Smooth muscle cell (in vitro differentiated cells): ENCODE data around the gene RBM19. TPM values are rescaled to one million over a fixed set of nuclear protein-coding genes. Genes with fewer than 3 reads are reported as not detected.

ENCODE experiments used
- DNase-seq: peaks from one replicate; lab custom pipeline; 2025; ENCODE audit not compliant: unreplicated experiment; lab: John Stamatoyannopoulos, UW
- H2AFZ ChIP-seq: fragments of 200-600 bp; sonication (generic); 2 replicates; pipeline ENCODE4 v1.6.0; 2016; ENCODE audit warnings: antibody characterized with exemption, low read depth, mild to moderate bottlenecking
- H3F3A ChIP-seq: fragments of 200-600 bp; sonication (generic); 2 replicates; pipeline ENCODE4 v1.6.0; 2017; ENCODE audit warnings: antibody characterized with exemption, low read depth
- H3K27ac ChIP-seq: fragments of 200-600 bp; sonication (generic); 2 replicates; pipeline ENCODE4 v1.5.1; 2016; ENCODE audit warnings: low read depth, mild to moderate bottlenecking
- H3K27me3 ChIP-seq: fragments of 200-600 bp; sonication (generic); 2 replicates; pipeline ENCODE4 v1.6.1; 2016; ENCODE audit warnings: low read depth, mild to moderate bottlenecking
- H3K36me3 ChIP-seq: fragments of 200-600 bp; sonication (generic); 2 replicates; pipeline ENCODE4 v1.5.1; 2016; ENCODE audit warnings: low read depth
- H3K4me1 ChIP-seq: fragments of 200-600 bp; sonication (generic); 2 replicates; pipeline ENCODE4 v1.5.1; 2016; ENCODE audit warnings: low read depth
- H3K4me2 ChIP-seq: fragments of 200-600 bp; sonication (generic); 2 replicates; pipeline ENCODE4 v1.6.0; 2016; ENCODE audit warnings: mild to moderate bottlenecking
- H3K4me3 ChIP-seq: fragments of 200-600 bp; sonication (generic); 2 replicates; pipeline ENCODE4 v1.5.1; 2016; ENCODE audit warnings: mild to moderate bottlenecking
- H3K79me2 ChIP-seq: fragments of 200-600 bp; sonication (generic); 2 replicates; pipeline ENCODE4 v1.6.0; 2016; ENCODE audit warnings: low read depth, mild to moderate bottlenecking
- H3K9ac ChIP-seq: fragments of 200-600 bp; sonication (generic); 2 replicates; pipeline ENCODE4 v1.6.0; 2016; ENCODE audit warnings: low read depth
- H3K9me3 ChIP-seq: fragments of 200-600 bp; sonication (generic); replicated peaks from 2 replicates; pipeline ENCODE4 v1.5.1; 2016; ENCODE audit warnings: low read depth
- H4K20me1 ChIP-seq: fragments of 200-600 bp; sonication (generic); 2 replicates; pipeline ENCODE4 v1.6.0; 2016; ENCODE audit warnings: low read depth
- WGBS: methylation state at CpG from one replicate; pipeline ENCODE4 v1.1.7; 2016; ENCODE audit warnings: low lambda C conversion rate; 5-methylcytosine and 5-hydroxymethylcytosine counted together
- polyA plus RNA-seq: library from polyadenylated mRNA; unstranded; fragments of >200 nt; fragmentation: Nextera tagmentation; extraction: Ambion mirVana; gene quantifications from 2 replicates; pipeline ENCODE4 v1.2.1, GENCODE V29; 2016
- total RNA-seq: library from RNA; depleted of rRNA; stranded (reverse); fragments of >200 nt; gene quantifications from 2 replicates; pipeline ENCODE4 v1.2.3, GENCODE V29; 2014
- TF ChIP-seq, protein P1 (sequence below): fragments of 200-600 bp; sonication (generic); IDR thresholded peaks from 2 replicates; pipeline ENCODE4 v1.5.1; 2017; ENCODE audit warnings: borderline replicate concordance, mild to moderate bottlenecking, antibody characterized with exemption; ENCODE audit not compliant: insufficient read depth, poor library complexity, severe bottlenecking

RBM19 gene
- total and polyA plus RNA-seq, 2 experiments from 2014 or later: 12.8 to 15.9 TPM

DNA sequence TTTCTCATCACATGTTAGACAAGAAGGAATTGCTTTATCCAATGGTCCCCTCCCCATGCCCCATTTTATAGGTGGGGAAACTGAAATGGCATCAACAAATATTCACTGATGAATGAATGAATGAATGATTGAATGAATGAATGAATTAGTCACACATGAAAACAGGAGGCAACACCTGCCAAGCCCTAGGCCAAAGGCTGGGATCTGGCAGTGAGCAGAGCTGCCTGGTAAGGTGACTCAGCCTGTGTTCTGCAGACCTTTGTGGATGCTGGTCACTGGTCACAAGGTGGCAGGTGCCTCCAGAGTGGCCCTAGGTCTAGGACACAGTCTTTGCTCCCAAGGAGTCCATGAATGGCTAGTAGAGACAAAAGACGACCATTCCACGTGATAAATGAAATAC, 188.4 kb downstream of the RBM19 start:
- Histone ChIP-seq H3K9me3 (no peaks in the 10 kb centered on the region), H3K4me2 (no peak overlapping the region), H3K27me3 (peaks cover 14% of the 10 kb centered on the region), H3K27ac (no peak overlapping the region), H2AFZ (no peak overlapping the region), H3K9ac (no peak overlapping the region), H3F3A (no peaks in the 10 kb centered on the region), H3K4me3 (no peak overlapping the region), H3K79me2 (no peaks in the 10 kb centered on the region), H3K4me1 (peaks cover 4% of the 10 kb centered on the region), H4K20me1 (no peaks in the 10 kb centered on the region), H3K36me3 (no peaks in the 10 kb centered on the region)
- DNase-seq: no peak
- WGBS: 89% methylated on average over 2 of the region's 2 CpGs
- TF ChIP-seq, protein P1, sequence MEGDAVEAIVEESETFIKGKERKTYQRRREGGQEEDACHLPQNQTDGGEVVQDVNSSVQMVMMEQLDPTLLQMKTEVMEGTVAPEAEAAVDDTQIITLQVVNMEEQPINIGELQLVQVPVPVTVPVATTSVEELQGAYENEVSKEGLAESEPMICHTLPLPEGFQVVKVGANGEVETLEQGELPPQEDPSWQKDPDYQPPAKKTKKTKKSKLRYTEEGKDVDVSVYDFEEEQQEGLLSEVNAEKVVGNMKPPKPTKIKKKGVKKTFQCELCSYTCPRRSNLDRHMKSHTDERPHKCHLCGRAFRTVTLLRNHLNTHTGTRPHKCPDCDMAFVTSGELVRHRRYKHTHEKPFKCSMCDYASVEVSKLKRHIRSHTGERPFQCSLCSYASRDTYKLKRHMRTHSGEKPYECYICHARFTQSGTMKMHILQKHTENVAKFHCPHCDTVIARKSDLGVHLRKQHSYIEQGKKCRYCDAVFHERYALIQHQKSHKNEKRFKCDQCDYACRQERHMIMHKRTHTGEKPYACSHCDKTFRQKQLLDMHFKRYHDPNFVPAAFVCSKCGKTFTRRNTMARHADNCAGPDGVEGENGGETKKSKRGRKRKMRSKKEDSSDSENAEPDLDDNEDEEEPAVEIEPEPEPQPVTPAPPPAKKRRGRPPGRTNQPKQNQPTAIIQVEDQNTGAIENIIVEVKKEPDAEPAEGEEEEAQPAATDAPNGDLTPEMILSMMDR: no peak

DNA sequence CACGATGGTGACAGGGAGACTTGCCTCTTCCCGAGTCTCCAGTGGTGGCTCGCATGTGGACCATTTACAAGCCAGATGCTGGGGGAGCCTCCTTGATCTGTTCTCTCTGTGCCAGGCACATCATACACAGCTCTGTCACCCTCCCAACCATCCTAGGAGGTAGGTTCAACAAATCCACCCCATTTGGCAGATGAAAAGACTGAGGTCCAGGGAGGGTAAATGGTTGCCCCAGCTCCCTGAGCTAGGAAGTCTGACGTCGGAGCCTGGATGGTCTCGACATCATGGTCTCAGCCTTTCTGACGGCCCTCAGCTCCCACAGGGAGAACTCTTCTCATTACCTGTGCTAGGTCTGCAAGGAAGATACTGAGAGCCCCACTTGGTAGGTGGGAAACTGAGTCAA, 189.6 kb downstream of the RBM19 start:
- Histone ChIP-seq H3K79me2 (no peaks in the 10 kb centered on the region), H3K27me3 (peaks cover 14% of the 10 kb centered on the region), H3K36me3 (no peaks in the 10 kb centered on the region), H3K4me1 (peaks cover 4% of the 10 kb centered on the region), H3K27ac (no peak overlapping the region), H4K20me1 (no peaks in the 10 kb centered on the region), H3K4me2 (no peak overlapping the region), H2AFZ (no peak overlapping the region), H3F3A (no peaks in the 10 kb centered on the region), H3K9ac (no peak overlapping the region), H3K4me3 (no peak overlapping the region), H3K9me3 (no peaks in the 10 kb centered on the region)
- no peak for DNase-seq
- TF ChIP-seq, protein P1: no peak
- 86% methylated on average over 7 of the region's 7 CpGs for WGBS

DNA sequence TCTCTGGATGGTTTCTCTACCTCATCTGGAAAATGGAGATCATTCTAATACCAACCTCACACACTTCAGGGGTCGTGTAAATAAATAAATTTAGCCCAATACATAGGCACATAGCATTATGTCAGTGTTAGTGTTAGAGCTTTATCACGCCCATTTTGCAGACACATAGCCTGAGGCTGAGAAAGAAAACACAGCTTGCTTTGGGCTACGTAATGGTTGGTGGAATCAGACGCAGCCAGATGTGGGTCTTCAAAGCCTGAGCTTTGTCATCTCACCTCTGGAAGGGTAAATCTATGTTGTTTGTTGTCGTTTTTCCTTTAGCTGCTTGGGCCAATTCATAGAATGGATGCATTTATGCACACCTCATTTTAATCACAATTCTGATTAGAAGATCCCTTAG, 191.6 kb downstream of the RBM19 start:
- 87% methylated on average over 5 of the region's 5 CpGs for WGBS
- Histone ChIP-seq H3K9me3 (no peaks in the 10 kb centered on the region), H4K20me1 (no peaks in the 10 kb centered on the region), H3K4me3 (no peak overlapping the region), H3K27me3 (peaks cover 14% of the 10 kb centered on the region), H3K4me1 (peaks cover 4% of the 10 kb centered on the region), H2AFZ (no peak overlapping the region), H3K36me3 (no peaks in the 10 kb centered on the region), H3K9ac (no peak overlapping the region), H3K27ac (no peak overlapping the region), H3K4me2 (no peak overlapping the region), H3K79me2 (no peaks in the 10 kb centered on the region), H3F3A (no peaks in the 10 kb centered on the region)
- no peak for DNase-seq
- TF ChIP-seq, protein P1: no peak

DNA sequence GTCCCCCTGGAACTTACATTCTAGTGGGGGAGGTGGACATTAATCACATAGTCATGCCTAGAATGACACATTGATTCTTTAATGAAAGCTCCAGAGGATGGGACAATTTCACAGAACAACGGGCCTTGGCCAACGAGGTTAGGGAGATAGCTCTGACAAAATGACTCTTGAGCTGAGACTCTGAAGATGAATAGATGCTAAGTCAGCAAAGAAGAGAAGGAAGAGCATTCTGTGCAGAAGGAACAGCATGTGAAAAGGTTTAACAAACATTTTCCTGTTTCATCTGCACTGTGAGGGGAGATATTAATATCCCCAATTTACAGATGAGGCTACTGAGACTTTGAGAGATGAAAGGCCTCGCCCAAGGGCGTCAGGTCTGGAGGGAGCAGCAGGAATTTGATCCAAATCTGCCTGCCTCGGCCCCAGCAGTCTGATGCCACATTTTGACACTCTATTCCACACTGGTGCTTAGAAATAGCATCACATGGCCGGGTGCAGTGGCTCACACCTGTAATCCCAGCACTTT, 193.6 kb downstream of the RBM19 start:
- no peaks in the 10 kb centered on the region for H3K36me3 ChIP-seq
- TF ChIP-seq, protein P1: no peak
- no peaks in the 10 kb centered on the region for H3K4me1 ChIP-seq
- H3K4me3 ChIP-seq: no peak overlapping the region
- H3K79me2 ChIP-seq: no peaks in the 10 kb centered on the region
- H4K20me1 ChIP-seq: no peaks in the 10 kb centered on the region
- no peak overlapping the region for H3K27ac ChIP-seq
- DNase-seq: no peak
- H3K4me2 ChIP-seq: no peak overlapping the region
- peaks cover 14% of the 10 kb centered on the region for H3K27me3 ChIP-seq
- no peaks in the 10 kb centered on the region for H3F3A ChIP-seq
- H3K9me3 ChIP-seq: no peaks in the 10 kb centered on the region
- WGBS: 88% methylated on average over 6 of the region's 6 CpGs
- H2AFZ ChIP-seq: no peak overlapping the region
- H3K9ac ChIP-seq: no peak overlapping the region
